VCaP (cell line): ENCODE measurements around the gene HDLBP.

Experiments used
- H3K27ac ChIP-seq: fragments of 450-650 bp; 2 replicates; pipeline ENCODE4 v1.5.1; 2017
- TF ChIP-seq, protein P1 (sequence below): fragments of 450-650 bp; conservative IDR thresholded peaks from 2 replicates; pipeline ENCODE4 v1.5.1; 2017; ENCODE audit warnings: mild to moderate bottlenecking, moderate library complexity

HDLBP gene

DNA sequence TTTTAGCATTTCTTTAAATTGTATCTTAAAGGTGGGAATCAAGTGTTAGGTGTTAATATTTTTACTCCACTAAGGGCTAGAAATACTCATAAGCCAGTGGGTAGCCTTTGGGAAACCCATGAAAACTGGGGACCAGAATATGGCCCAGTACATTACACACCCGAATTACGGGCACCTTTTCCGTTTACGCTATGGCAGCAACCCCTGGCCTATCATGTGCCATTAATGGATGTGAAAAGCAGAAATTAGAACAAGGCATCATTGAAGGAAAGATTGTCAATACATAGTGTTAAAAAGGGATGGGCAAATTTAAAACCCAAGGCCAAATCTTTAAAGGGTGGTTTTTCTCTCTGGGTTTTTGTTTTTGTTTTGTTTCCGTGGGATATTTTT lies 41.4 kb upstream of the HDLBP start:
- peak overlapping the region; percentile 81 for H3K27ac ChIP-seq

DNA sequence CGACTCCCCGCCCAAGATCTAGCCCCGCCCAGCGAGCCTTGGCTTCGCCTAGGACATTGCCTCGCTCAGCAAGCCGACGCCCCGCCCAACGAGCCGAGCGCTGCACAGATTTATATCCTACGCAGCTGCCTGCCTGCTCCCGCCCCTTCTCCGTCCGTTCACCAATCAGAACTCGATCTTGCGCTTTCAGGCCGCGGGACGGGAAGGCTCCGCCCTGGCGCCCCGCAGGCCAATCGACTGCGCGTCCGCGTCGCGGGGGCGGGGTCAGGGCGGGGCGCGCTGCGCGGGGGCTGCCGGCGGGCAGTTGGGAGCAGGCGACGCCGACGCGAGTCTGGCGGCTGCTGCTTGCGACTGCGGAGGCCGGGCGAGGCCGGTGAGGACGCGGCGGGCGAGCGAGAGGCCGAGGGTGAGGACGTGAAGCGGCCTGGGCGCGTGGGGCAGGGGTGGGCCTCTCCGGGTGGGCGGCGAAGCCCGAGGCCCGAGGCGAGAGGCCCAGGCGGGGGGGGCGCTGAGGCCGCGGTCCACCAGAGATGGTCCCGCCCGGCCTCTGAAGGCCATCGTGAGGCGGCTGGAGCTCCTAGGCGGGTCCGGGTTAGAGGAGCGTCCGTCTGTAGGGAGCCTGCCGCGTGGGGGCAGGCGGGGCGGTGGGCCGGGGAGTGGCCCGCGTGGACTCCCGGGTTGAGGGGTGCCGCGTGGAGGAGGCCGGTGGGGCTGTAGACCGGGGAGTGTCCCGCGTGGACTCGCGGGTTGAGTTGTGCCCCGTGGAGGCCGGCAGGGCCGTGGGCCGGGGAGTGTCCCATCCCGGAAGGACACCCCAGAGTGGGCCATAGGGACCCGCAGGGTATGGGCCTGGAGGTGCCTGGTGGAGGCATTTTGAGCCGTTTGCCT lies 40.8 kb upstream of the HDLBP start, which contains the start of gene FARP2:
FARP2 (plus strand) TSS at position 303 of the 888 bp plus-strand sequence. CDS start 16,823 bp downstream, outside the sequence.
- TF ChIP-seq, protein P1, sequence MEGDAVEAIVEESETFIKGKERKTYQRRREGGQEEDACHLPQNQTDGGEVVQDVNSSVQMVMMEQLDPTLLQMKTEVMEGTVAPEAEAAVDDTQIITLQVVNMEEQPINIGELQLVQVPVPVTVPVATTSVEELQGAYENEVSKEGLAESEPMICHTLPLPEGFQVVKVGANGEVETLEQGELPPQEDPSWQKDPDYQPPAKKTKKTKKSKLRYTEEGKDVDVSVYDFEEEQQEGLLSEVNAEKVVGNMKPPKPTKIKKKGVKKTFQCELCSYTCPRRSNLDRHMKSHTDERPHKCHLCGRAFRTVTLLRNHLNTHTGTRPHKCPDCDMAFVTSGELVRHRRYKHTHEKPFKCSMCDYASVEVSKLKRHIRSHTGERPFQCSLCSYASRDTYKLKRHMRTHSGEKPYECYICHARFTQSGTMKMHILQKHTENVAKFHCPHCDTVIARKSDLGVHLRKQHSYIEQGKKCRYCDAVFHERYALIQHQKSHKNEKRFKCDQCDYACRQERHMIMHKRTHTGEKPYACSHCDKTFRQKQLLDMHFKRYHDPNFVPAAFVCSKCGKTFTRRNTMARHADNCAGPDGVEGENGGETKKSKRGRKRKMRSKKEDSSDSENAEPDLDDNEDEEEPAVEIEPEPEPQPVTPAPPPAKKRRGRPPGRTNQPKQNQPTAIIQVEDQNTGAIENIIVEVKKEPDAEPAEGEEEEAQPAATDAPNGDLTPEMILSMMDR: no peak
- H3K27ac ChIP-seq: peak within 1 kb of the TSS; percentile 85

More for the DNA sequence above, 41.4 kb upstream of the HDLBP start:
- TF ChIP-seq, protein P1: no peak

DNA sequence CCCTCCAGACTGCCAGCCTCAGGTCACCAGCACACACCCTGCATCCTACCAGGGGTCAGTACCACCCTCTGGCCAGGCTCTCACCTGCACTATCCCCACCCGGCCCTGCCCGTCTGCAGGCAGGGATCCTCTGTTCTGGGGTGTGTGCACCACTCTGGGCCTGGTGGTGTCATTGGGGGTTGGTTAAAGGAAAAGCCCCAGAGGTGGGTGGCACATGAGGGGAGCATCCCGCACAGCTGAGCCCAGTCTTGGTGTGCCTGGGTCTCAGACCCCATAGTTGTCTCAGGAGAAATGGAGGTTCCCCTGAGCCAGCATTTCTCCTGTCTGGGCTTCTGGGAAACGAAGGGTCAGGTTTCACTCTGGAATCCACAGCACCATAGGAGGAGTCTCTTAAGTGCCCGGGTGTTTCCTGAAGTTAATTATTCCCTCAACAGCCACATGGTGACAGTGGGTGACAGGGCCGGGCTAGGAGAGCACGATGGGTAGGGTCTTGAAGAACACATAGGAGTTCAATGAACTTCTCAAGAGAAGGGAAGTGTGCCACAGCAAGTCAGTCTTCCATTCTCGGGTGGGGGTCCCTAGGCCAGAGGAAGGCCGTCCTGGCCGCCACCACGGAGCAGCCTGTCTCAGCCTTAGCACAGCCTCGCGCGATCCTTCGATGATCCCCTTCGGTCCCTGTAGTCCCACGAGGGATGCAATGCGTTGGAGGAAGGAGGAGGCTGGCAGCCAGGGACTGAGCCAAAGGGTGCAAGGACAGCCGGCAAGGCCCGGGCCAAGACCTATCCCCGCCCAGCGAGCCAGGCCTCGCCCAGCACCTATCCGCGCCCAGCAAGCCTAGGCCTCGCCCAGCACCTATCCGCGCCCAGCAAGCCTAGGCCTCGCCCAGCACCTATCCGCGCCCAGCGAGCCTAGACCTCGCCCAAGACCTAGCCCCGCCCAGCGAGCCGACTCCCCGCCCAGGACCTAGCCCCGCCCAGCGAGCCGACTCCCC lies 39.5 kb upstream of the HDLBP start:
- peak overlapping the region; percentile 85 for H3K27ac ChIP-seq

DNA sequence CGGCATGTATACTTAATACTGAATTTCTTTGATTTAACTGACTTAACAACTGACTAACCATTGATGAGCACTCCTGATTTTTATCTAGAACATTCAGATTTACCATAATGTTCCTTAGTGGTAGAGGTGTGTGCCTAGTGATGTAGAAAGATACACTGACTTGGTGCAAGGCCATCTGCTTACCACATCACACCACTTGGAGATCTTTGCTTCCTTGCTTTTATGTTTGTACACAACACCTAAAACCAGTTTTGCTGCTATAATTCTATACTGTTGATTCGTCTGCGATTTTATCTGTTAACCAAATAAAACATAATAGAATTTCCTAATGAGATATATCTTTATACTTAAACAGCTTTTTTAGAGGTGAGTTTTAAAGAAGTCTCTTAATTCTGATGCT lies 36.8 kb upstream of the HDLBP start:
- TF ChIP-seq, protein P1: no peak
- peak overlapping the region; percentile 85 for H3K27ac ChIP-seq

More for the DNA sequence above, 39.5 kb upstream of the HDLBP start:
- TF ChIP-seq, protein P1: no peak

DNA sequence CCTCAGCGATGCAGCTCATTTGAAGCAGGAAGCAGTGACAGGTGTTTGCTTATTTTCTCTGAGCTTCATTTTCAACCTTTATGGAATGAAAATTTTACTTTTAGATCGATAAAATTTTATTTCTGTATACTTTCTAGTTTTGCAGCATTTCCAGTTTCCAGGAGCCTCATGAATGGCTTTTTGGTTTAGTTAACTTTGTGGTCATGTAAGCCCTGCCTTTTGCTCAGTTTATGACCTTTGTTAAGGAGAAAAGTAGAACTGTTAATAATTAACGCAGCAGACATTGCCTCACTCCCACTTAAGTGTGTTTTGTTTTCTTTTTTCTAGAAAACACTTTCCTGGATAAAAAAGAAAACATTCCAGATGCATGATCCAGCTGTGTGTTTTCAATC lies 36.2 kb upstream of the HDLBP start:
- TF ChIP-seq, protein P1: no peak
- H3K27ac ChIP-seq: peak overlapping the region; percentile 85

DNA sequence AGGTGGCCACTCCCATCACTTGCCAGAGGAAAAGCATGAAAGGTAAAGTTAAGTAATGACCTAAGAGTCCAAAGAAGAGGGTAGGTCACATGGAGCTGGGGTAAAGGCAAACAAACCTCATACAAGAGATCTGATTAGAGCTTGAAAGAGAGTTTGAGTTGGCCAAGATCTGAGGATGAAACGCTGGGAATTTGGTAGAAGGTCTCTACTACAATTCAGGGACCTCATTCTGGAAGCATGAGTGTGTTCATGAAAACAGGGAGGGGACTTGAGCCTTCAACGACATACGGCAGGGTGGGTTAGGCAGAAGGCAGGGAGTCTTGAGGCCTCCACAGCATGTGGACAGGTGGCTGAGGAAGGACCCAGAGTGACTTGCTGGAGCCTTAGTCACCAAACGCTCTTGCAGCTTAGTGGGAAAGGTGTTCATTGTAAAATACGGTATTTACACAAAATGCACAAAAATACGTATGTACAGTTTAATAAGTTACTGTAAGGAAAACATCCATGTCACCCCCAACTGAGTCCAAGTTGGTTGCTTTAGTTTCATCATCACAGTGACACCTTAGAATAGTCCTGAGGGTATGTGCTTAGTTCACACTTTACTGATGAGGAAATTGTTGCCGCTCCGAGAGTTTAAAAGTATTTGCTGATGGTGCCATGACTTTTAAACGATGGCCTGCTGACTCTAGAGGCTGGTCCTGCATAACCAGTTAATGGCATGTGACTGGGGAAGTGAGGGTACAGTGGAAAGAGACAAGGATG lies 35.6 kb upstream of the HDLBP start:
- TF ChIP-seq, protein P1: no peak
- H3K27ac ChIP-seq: peak overlapping the region; percentile 85
